ENCODE measurements around the gene TRDN.
A peak's percentile ranks its signal among the peaks of the same experiment; 100 is the strongest.

The TRDN gene

GRCh38 chr6:123636782-123637181 lies at the start of gene TRDN:
Gene TRDN (minus strand): TSS chr6:123636950. CDS start chr6:123636775, 175 bp downstream.
- H3K4me3 ChIP-seq: no peak within 1 kb of the TSS
- TF ChIP-seq EZH2 (IDR thresholded peaks at IDR 0.05): no peak
- no peak for DNase-seq (ENCODE audit: low read depth, low spot score)
- H3K36me3 ChIP-seq (ENCODE audit: insufficient read depth, low read length): no peaks in the 10 kb centered on the region
- H3K9me3 ChIP-seq (ENCODE audit: low read depth, low read length): no peaks in the 10 kb centered on the region
- no peak within 1 kb of the TSS for H3K9ac ChIP-seq (ENCODE audit: insufficient read length)
- H3K27ac ChIP-seq: peak within 1 kb of the TSS; percentile 14; the same call in 1 of the 2 replicates

GRCh38 chr6:123681957-123682462 lies 45.3 kb upstream of the TRDN start:
- H3K9me3 ChIP-seq (ENCODE audit: low read depth, low read length): no peaks in the 10 kb centered on the region
- TF ChIP-seq FOXP2 (optimal IDR thresholded peaks at IDR 0.05; ENCODE audit: control extremely low read depth, extremely low read length, insufficient read depth) (no peak), POLR2AphosphoS5 (IDR thresholded peaks at IDR 0.05; ENCODE audit: borderline replicate concordance, low read depth, low read length) (no peak), EZH2 (IDR thresholded peaks at IDR 0.05) (no peak)
- no peak overlapping the region for H3K9ac ChIP-seq (ENCODE audit: insufficient read length)
- H3K27ac ChIP-seq: no peak overlapping the region
- DNase-seq (ENCODE audit: low read depth, low spot score): no peak
- H3K36me3 ChIP-seq (ENCODE audit: insufficient read depth, low read length): no peaks in the 10 kb centered on the region
- no peak overlapping the region for H3K4me3 ChIP-seq

GRCh38 chr6:123677897-123678296 lies 41.1 kb upstream of the TRDN start:
- Histone ChIP-seq H3K9me3 (ENCODE audit: low read depth, low read length) (0 out of 2 replicates have a peak, but pooled peaks cover 4% of the 10 kb centered on the region), H3K27ac (no peak overlapping the region), H3K36me3 (ENCODE audit: insufficient read depth, low read length) (no peaks in the 10 kb centered on the region), H3K9ac (ENCODE audit: insufficient read length) (no peak overlapping the region), H3K4me3 (no peak overlapping the region)
- DNase-seq (ENCODE audit: low read depth, low spot score): no peak
- TF ChIP-seq EZH2 (IDR thresholded peaks at IDR 0.05): no peak
- no peak for TF ChIP-seq FOXP2 (optimal IDR thresholded peaks at IDR 0.05; ENCODE audit: control extremely low read depth, extremely low read length, insufficient read depth)
- TF ChIP-seq POLR2AphosphoS5 (IDR thresholded peaks at IDR 0.05; ENCODE audit: borderline replicate concordance, low read depth, low read length): no peak

GRCh38 chr6:123676793-123677192 lies 40.0 kb upstream of the TRDN start:
- TF ChIP-seq EZH2 (IDR thresholded peaks at IDR 0.05): no peak
- no peak for TF ChIP-seq POLR2AphosphoS5 (IDR thresholded peaks at IDR 0.05; ENCODE audit: borderline replicate concordance, low read depth, low read length)
- TF ChIP-seq FOXP2 (optimal IDR thresholded peaks at IDR 0.05; ENCODE audit: control extremely low read depth, extremely low read length, insufficient read depth): no peak
- Histone ChIP-seq H3K27ac (no peak overlapping the region), H3K36me3 (ENCODE audit: insufficient read depth, low read length) (no peaks in the 10 kb centered on the region), H3K9ac (ENCODE audit: insufficient read length) (no peak overlapping the region), H3K4me3 (no peak overlapping the region), H3K9me3 (ENCODE audit: low read depth, low read length) (0 out of 2 replicates have a peak, but pooled peaks cover 4% of the 10 kb centered on the region)
- no peak for DNase-seq (ENCODE audit: low read depth, low spot score)

- no peak for DNase-seq (ENCODE audit: low read depth, low spot score)
- Histone ChIP-seq H3K4me3 (no peak overlapping the region), H3K36me3 (ENCODE audit: insufficient read depth, low read length) (no peaks in the 10 kb centered on the region), H3K9ac (ENCODE audit: insufficient read length) (no peak overlapping the region), H3K27ac (no peak overlapping the region), H3K9me3 (ENCODE audit: low read depth, low read length) (no peaks in the 10 kb centered on the region)
- no peak for TF ChIP-seq FOXP2 (optimal IDR thresholded peaks at IDR 0.05; ENCODE audit: control extremely low read depth, extremely low read length, insufficient read depth)
These were observed 32.3 kb upstream of the TRDN start for GRCh38 chr6:123668965-123669591.

- H3K9me3 ChIP-seq (ENCODE audit: low read depth, low read length): no peaks in the 10 kb centered on the region
These were observed 31.3 kb upstream of the TRDN start for GRCh38 chr6:123668063-123668462.

GRCh38 chr6:123663436-123663835 lies 26.7 kb upstream of the TRDN start:
- Histone ChIP-seq H3K9ac (ENCODE audit: insufficient read length) (no peak overlapping the region), H3K4me3 (no peak overlapping the region), H3K9me3 (ENCODE audit: low read depth, low read length) (no peaks in the 10 kb centered on the region), H3K36me3 (ENCODE audit: insufficient read depth, low read length) (no peaks in the 10 kb centered on the region), H3K27ac (no peak overlapping the region)
- no peak for DNase-seq (ENCODE audit: low read depth, low spot score)
- TF ChIP-seq EZH2 (IDR thresholded peaks at IDR 0.05): no peak
- no peak for TF ChIP-seq FOXP2 (optimal IDR thresholded peaks at IDR 0.05; ENCODE audit: control extremely low read depth, extremely low read length, insufficient read depth)
- TF ChIP-seq POLR2AphosphoS5 (IDR thresholded peaks at IDR 0.05; ENCODE audit: borderline replicate concordance, low read depth, low read length): no peak

More at GRCh38 chr6:123668063-123668462, 31.3 kb upstream of the TRDN start:
- Histone ChIP-seq H3K27ac (no peak overlapping the region), H3K36me3 (ENCODE audit: insufficient read depth, low read length) (no peaks in the 10 kb centered on the region), H3K9ac (ENCODE audit: insufficient read length) (no peak overlapping the region), H3K4me3 (no peak overlapping the region)
- DNase-seq (ENCODE audit: low read depth, low spot score): no peak
- no peak for TF ChIP-seq FOXP2 (optimal IDR thresholded peaks at IDR 0.05; ENCODE audit: control extremely low read depth, extremely low read length, insufficient read depth)
- no peak for TF ChIP-seq POLR2AphosphoS5 (IDR thresholded peaks at IDR 0.05; ENCODE audit: borderline replicate concordance, low read depth, low read length)

GRCh38 chr6:123662757-123663156 lies 26.0 kb upstream of the TRDN start:
- Histone ChIP-seq H3K9ac (ENCODE audit: insufficient read length) (no peak overlapping the region), H3K36me3 (ENCODE audit: insufficient read depth, low read length) (no peaks in the 10 kb centered on the region), H3K4me3 (no peak overlapping the region), H3K9me3 (ENCODE audit: low read depth, low read length) (no peaks in the 10 kb centered on the region), H3K27ac (no peak overlapping the region)
- no peak for DNase-seq (ENCODE audit: low read depth, low spot score)
- TF ChIP-seq POLR2AphosphoS5 (IDR thresholded peaks at IDR 0.05; ENCODE audit: borderline replicate concordance, low read depth, low read length) (no peak), FOXP2 (optimal IDR thresholded peaks at IDR 0.05; ENCODE audit: control extremely low read depth, extremely low read length, insufficient read depth) (no peak), EZH2 (IDR thresholded peaks at IDR 0.05) (no peak)

All from SK-N-MC (cell line).